22Rv1 (cell line): Measurements from ENCODE around the gene FEZF1.

Source experiments
- H3K27ac ChIP-seq: fragments of 450-650 bp; 2 replicates; pipeline ENCODE4 v1.5.1; 2017
- ZFX ChIP-seq: fragments of 450-650 bp; IDR thresholded peaks from 2 replicates; pipeline ENCODE4 v1.6.1; 2017; ENCODE audit warnings: antibody characterized with exemption, borderline replicate concordance
- TF ChIP-seq, protein P1 (sequence below): fragments of 450-650 bp; IDR thresholded peaks from 2 replicates; pipeline ENCODE4 v1.5.1; 2017; ENCODE audit warnings: mild to moderate bottlenecking

The FEZF1 gene

GRCh38 chr7:122306320-122307227, 2.0 kb upstream of the FEZF1 start:
- peak overlapping the region; percentile 85 for H3K27ac ChIP-seq
- TF ChIP-seq, protein P1, sequence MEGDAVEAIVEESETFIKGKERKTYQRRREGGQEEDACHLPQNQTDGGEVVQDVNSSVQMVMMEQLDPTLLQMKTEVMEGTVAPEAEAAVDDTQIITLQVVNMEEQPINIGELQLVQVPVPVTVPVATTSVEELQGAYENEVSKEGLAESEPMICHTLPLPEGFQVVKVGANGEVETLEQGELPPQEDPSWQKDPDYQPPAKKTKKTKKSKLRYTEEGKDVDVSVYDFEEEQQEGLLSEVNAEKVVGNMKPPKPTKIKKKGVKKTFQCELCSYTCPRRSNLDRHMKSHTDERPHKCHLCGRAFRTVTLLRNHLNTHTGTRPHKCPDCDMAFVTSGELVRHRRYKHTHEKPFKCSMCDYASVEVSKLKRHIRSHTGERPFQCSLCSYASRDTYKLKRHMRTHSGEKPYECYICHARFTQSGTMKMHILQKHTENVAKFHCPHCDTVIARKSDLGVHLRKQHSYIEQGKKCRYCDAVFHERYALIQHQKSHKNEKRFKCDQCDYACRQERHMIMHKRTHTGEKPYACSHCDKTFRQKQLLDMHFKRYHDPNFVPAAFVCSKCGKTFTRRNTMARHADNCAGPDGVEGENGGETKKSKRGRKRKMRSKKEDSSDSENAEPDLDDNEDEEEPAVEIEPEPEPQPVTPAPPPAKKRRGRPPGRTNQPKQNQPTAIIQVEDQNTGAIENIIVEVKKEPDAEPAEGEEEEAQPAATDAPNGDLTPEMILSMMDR: no peak
- no peak for TF ChIP-seq ZFX

- TF ChIP-seq, protein P1: no peak
- TF ChIP-seq ZFX: no peak
Measured at GRCh38 chr7:122305475-122306319, 1.1 kb upstream of the FEZF1 start.

GRCh38 chr7:122304996-122305421, 459 bp upstream of the FEZF1 start:
- peak overlapping the region; percentile 85 for H3K27ac ChIP-seq
- TF ChIP-seq, protein P1: no peak
- TF ChIP-seq ZFX: no peak

More at GRCh38 chr7:122305475-122306319, 1.1 kb upstream of the FEZF1 start:
- peak overlapping the region; percentile 85 for H3K27ac ChIP-seq

DNA sequence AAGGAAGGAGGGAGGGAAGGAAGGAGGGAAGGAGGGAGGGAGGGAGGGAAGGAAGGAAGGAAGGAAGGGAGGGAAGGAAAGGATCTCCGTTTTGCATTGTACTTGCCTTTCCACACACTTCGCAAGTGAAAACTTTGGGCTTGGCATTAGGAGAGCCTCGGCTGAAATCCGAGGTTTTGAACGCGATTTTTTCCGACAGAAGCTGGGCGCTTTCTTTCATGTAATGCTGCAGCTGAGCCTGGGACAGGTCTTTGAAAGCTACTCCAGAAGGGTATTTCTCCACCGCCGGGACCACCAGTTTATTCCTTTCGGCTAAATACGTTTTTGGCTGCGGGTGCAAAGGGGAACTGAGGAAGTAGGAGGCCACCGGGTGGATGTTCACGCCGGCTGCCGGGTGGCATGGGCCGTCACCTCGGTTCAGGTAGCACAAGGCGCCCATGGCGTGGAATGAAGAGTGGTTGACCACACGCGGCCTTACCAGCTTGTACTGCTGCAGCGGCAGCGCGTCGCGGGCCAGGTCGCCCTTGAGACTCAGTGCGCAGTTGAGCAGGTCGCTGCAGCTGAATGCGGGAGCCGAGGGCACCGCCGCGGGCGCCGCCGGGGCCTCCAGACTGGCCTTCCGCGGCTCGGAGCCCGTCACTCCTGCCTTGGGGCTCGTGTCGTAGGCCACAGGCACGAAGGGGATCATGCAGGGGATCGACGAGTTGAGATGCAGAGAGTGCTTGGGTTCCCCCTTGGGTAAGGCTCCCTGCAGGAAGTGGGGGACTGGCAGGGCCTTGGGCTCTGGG, 825 bp downstream of the FEZF1 start:
- no peak for TF ChIP-seq ZFX
- TF ChIP-seq, protein P1: no peak
- peak overlapping the region; percentile 85 for H3K27ac ChIP-seq

GRCh38 chr7:122302761-122303530, 1.6 kb downstream of the FEZF1 start:
- H3K27ac ChIP-seq: no peak overlapping the region
- TF ChIP-seq ZFX: no peak
- TF ChIP-seq, protein P1: no peak

- TF ChIP-seq, protein P1: no peak
- no peak for TF ChIP-seq ZFX
Measured at GRCh38 chr7:122301858-122302760, 2.4 kb downstream of the FEZF1 start.

More at GRCh38 chr7:122301858-122302760, 2.4 kb downstream of the FEZF1 start:
- no peak overlapping the region for H3K27ac ChIP-seq
